ENCODE data around the gene PLA2G2C.

Gene PLA2G2C

GRCh38 chr1:20180844-20181207 is 5.5 kb downstream of the PLA2G2C start:
- Histone ChIP-seq H3K27ac (replicated peaks) (no peak overlapping the region), H3K4me3 (replicated peaks; ENCODE audit: insufficient read depth, low read length) (no peak overlapping the region), H3K27me3 (ENCODE audit: insufficient read depth, poor library complexity, severe bottlenecking) (no peaks in the 10 kb centered on the region)
- TF ChIP-seq SPI1 (IDR thresholded peaks at IDR 0.05; ENCODE audit: borderline replicate concordance, low read depth) (no peak), GABPA (IDR thresholded peaks at IDR 0.05; ENCODE audit: low read depth) (no peak), CTCF (IDR thresholded peaks at IDR 0.05; ENCODE audit: insufficient read depth, low read length) (no peak), POLR2AphosphoS5 (IDR thresholded peaks at IDR 0.05; ENCODE audit: low read depth) (no peak), REST (IDR thresholded peaks at IDR 0.05; ENCODE audit: insufficient replicate concordance, low read depth) (no peak)
- no peak for DNase-seq (ENCODE audit: low read depth in 1 of 2, low spot score in 1 of 2)

GRCh38 chr1:20180129-20180843 is 6.0 kb downstream of the PLA2G2C start:
- Histone ChIP-seq H3K27me3 (ENCODE audit: insufficient read depth, poor library complexity, severe bottlenecking) (no peaks in the 10 kb centered on the region), H3K4me3 (replicated peaks; ENCODE audit: insufficient read depth, low read length) (no peak overlapping the region), H3K27ac (replicated peaks) (no peak overlapping the region)
- TF ChIP-seq REST (IDR thresholded peaks at IDR 0.05; ENCODE audit: insufficient replicate concordance, low read depth) (no peak), POLR2AphosphoS5 (IDR thresholded peaks at IDR 0.05; ENCODE audit: low read depth) (no peak), GABPA (IDR thresholded peaks at IDR 0.05; ENCODE audit: low read depth) (no peak)
- no peak for DNase-seq (ENCODE audit: low read depth in 1 of 2, low spot score in 1 of 2)

- Histone ChIP-seq H3K4me3 (replicated peaks; ENCODE audit: insufficient read depth, low read length) (no peak overlapping the region), H3K27ac (replicated peaks) (peak overlapping the region; percentile 42), H3K27me3 (ENCODE audit: insufficient read depth, poor library complexity, severe bottlenecking) (no peaks in the 10 kb centered on the region)
- no peak for DNase-seq (ENCODE audit: low read depth in 1 of 2, low spot score in 1 of 2)
- no peak for TF ChIP-seq CTCF (IDR thresholded peaks at IDR 0.05; ENCODE audit: insufficient read depth, low read length)
- no peak for TF ChIP-seq SPI1 (IDR thresholded peaks at IDR 0.05; ENCODE audit: borderline replicate concordance, low read depth)
- no peak for TF ChIP-seq POLR2AphosphoS5 (IDR thresholded peaks at IDR 0.05; ENCODE audit: low read depth)
- no peak for TF ChIP-seq GABPA (IDR thresholded peaks at IDR 0.05; ENCODE audit: low read depth)
- no peak for TF ChIP-seq REST (IDR thresholded peaks at IDR 0.05; ENCODE audit: insufficient replicate concordance, low read depth)
Observed at GRCh38 chr1:20179371-20180128, 6.8 kb downstream of the PLA2G2C start.
